HEK293 (cell line): ENCODE results near the gene ADM5.

Source experiments
- EGR2 ChIP-seq: fragments of 450-650 bp; formaldehyde crosslinking; IDR thresholded peaks from 2 replicates; pipeline ENCODE4 v1.5.1; 2016; ENCODE audit warnings: low read depth, missing biosample characterization, missing genetic modification characterization
- FEZF1 ChIP-seq: fragments of 450-650 bp; formaldehyde crosslinking; IDR thresholded peaks from 2 replicates; pipeline ENCODE4 v1.5.1; 2016; ENCODE audit warnings: missing biosample characterization, missing genetic modification characterization
- KLF8 ChIP-seq: fragments of 450-650 bp; formaldehyde crosslinking; IDR thresholded peaks from 2 replicates; pipeline ENCODE4 v1.5.1; 2016; ENCODE audit warnings: missing biosample characterization, missing genetic modification characterization
- ZBTB11 ChIP-seq: fragments of 450-650 bp; formaldehyde crosslinking; conservative IDR thresholded peaks from 2 replicates; pipeline ENCODE4 v1.5.1; 2016; ENCODE audit warnings: low read depth, missing biosample characterization, missing genetic modification characterization
- ZBTB8A ChIP-seq: fragments of 450-650 bp; formaldehyde crosslinking; IDR thresholded peaks from 2 replicates; pipeline ENCODE4 v1.5.1; 2016; ENCODE audit warnings: missing biosample characterization, missing genetic modification characterization
- ZNF169 ChIP-seq: fragments of 450-650 bp; formaldehyde crosslinking; IDR thresholded peaks from 2 replicates; pipeline ENCODE4 v1.5.1; 2016; ENCODE audit warnings: missing biosample characterization, missing genetic modification characterization
- ZNF174 ChIP-seq: fragments of 450-650 bp; formaldehyde crosslinking; IDR thresholded peaks from 2 replicates; pipeline ENCODE4 v1.5.0; 2017; ENCODE audit warnings: missing biosample characterization, mild to moderate bottlenecking, missing genetic modification characterization
- ZNF19 ChIP-seq: fragments of 450-650 bp; formaldehyde crosslinking; IDR thresholded peaks from 2 replicates; pipeline ENCODE4; 2016; ENCODE audit warnings: missing biosample characterization, missing genetic modification characterization, low read depth
- ZNF280D ChIP-seq: fragments of 450-650 bp; formaldehyde crosslinking; IDR thresholded peaks from 2 replicates; pipeline ENCODE4 v1.5.1; 2016; ENCODE audit warnings: missing biosample characterization, missing genetic modification characterization
- ZNF292 ChIP-seq: fragments of 450-650 bp; formaldehyde crosslinking; IDR thresholded peaks from 2 replicates; pipeline ENCODE4 v1.5.1; 2016; ENCODE audit warnings: low read depth, missing biosample characterization, missing genetic modification characterization, borderline replicate concordance
- ZNF311 ChIP-seq: fragments of 450-650 bp; formaldehyde crosslinking; IDR thresholded peaks from 2 replicates; pipeline ENCODE4 v1.5.1; 2017; ENCODE audit warnings: missing biosample characterization, missing genetic modification characterization, borderline replicate concordance
- ZNF324 ChIP-seq: fragments of 450-650 bp; formaldehyde crosslinking; IDR thresholded peaks from 2 replicates; pipeline ENCODE4 v1.5.1; 2016; ENCODE audit warnings: missing biosample characterization, missing genetic modification characterization
- ZNF335 ChIP-seq: fragments of 450-650 bp; formaldehyde crosslinking; conservative IDR thresholded peaks from 2 replicates; pipeline ENCODE4 v1.5.1; 2016; ENCODE audit warnings: missing biosample characterization, missing genetic modification characterization
- ZNF354C ChIP-seq: fragments of 450-650 bp; formaldehyde crosslinking; IDR thresholded peaks from 2 replicates; pipeline ENCODE4 v1.5.1; 2016; ENCODE audit warnings: missing biosample characterization, missing genetic modification characterization, low read depth, borderline replicate concordance
- ZNF398 ChIP-seq: fragments of 450-650 bp; formaldehyde crosslinking; IDR thresholded peaks from 2 replicates; pipeline ENCODE4 v1.5.1; 2017; ENCODE audit warnings: missing biosample characterization, missing genetic modification characterization
- ZNF449 ChIP-seq: fragments of 450-650 bp; formaldehyde crosslinking; IDR thresholded peaks from 2 replicates; pipeline ENCODE4 v1.5.1; 2017; ENCODE audit warnings: missing biosample characterization, mild to moderate bottlenecking, missing genetic modification characterization, moderate library complexity
- ZNF514 ChIP-seq: fragments of 450-650 bp; formaldehyde crosslinking; IDR thresholded peaks from 2 replicates; pipeline ENCODE4 v1.5.1; 2016; ENCODE audit warnings: missing biosample characterization, missing genetic modification characterization
- ZNF561 ChIP-seq: fragments of 450-650 bp; IDR thresholded peaks from 2 replicates; pipeline ENCODE4 v1.5.1; 2018; ENCODE audit warnings: missing biosample characterization, missing genetic modification characterization, borderline replicate concordance
- ZNF639 ChIP-seq: fragments of 450-650 bp; formaldehyde crosslinking; IDR thresholded peaks from 2 replicates; pipeline ENCODE4 v1.5.1; 2016; ENCODE audit warnings: missing biosample characterization, missing genetic modification characterization
- ZNF76 ChIP-seq: fragments of 450-650 bp; formaldehyde crosslinking; IDR thresholded peaks from 2 replicates; pipeline ENCODE4; 2016; ENCODE audit warnings: low read depth, missing biosample characterization, missing genetic modification characterization, borderline replicate concordance
- ZNF830 ChIP-seq: fragments of 450-650 bp; IDR thresholded peaks from 2 replicates; pipeline ENCODE4 v1.5.0; 2018; ENCODE audit warnings: missing biosample characterization, missing genetic modification characterization, low read depth, mild to moderate bottlenecking, moderate library complexity
- ZNF843 ChIP-seq: fragments of 450-650 bp; formaldehyde crosslinking; IDR thresholded peaks from 2 replicates; pipeline ENCODE4 v1.5.1; 2016; ENCODE audit warnings: missing biosample characterization, missing genetic modification characterization
- ZSCAN18 ChIP-seq: fragments of 450-650 bp; formaldehyde crosslinking; IDR thresholded peaks from 2 replicates; pipeline ENCODE4 v1.5.1; 2016; ENCODE audit warnings: missing biosample characterization, missing genetic modification characterization
- TF ChIP-seq, protein P1 (sequence below): fragments of 450-650 bp; formaldehyde crosslinking; IDR thresholded peaks from 2 replicates; pipeline ENCODE4 v1.5.1; 2016; ENCODE audit warnings: missing biosample characterization, missing genetic modification characterization

ADM5 gene

DNA sequence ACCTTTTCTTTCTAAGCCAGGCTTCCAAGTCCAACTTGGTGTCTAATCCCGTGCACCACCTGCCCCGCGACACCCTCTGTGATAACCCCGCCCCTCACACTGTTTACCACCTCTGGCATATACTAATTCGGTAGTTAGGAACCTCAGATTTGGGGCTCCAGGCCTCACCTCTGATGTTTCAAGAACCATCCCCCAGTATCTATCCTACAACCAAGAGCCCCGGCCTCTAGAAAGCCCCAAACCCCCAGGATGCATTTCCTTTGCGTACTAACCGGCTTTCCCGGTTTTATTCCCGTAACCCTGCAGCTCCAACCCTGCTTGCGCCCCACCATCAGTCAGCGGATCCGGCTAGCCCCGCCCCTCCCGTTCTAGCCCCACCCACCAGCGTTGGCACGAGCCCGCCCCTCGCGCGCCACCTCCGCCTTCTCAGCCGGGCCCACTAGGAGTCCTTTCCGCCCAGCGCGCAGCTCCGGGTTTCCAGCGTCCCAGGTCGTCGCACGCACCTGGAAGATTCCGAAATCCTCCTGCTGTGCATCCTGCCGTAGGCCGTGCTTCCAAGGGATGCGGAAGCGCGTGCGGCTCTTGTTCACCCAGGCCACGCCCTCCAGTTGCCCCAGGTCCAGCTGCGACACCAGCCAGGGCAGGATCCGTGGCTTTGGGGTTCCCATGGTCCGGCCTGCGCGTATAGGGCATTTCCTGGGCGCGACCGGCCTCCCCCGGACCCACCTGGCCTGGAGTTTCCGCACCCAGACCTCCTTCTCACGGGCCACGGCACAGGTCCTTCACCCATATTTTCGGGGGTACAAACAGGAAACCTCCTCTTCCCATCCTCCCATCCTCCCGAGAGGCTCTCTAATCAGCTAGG, 25.0 kb upstream of the ADM5 start (continued):
- TF ChIP-seq ZBTB8A (tag by site-specific recombination) (peak; percentile 12; the same call in 1 of the 2 replicates), ZNF639 (tag by site-specific recombination) (no peak), ZNF292 (tag by site-specific recombination) (no peak), ZNF169 (tag by site-specific recombination) (no peak), KLF8 (tag by site-specific recombination) (peak; percentile 87), ZNF174 (tag by site-specific recombination) (no peak), ZNF335 (tag by site-specific recombination) (peak; percentile 36; the same call in 1 of the 2 replicates), ZNF76 (tag by site-specific recombination) (peak; percentile 83; the same call in 1 of the 2 replicates), ZNF398 (tag by site-specific recombination) (no peak), ZNF830 (tag by site-specific recombination) (no peak), ZNF843 (tag by site-specific recombination) (no peak), EGR2 (tag by site-specific recombination) (peak; percentile 56), ZNF514 (no peak), FEZF1 (tag by site-specific recombination) (no peak), ZNF354C (tag by site-specific recombination) (no peak), ZNF324 (tag by site-specific recombination) (no peak), ZNF280D (tag by site-specific recombination) (no peak), ZSCAN18 (tag by site-specific recombination) (no peak), ZBTB11 (tag by site-specific recombination) (peak; percentile 85), ZNF449 (tag by site-specific recombination) (peak; percentile 27; the same call in 1 of the 2 replicates), ZNF561 (tag by site-specific recombination) (peak; percentile 51; the same call in 1 of the 2 replicates), ZNF311 (tag by site-specific recombination) (no peak), ZNF19 (tag by site-specific recombination) (no peak)
- TF ChIP-seq, protein P1, sequence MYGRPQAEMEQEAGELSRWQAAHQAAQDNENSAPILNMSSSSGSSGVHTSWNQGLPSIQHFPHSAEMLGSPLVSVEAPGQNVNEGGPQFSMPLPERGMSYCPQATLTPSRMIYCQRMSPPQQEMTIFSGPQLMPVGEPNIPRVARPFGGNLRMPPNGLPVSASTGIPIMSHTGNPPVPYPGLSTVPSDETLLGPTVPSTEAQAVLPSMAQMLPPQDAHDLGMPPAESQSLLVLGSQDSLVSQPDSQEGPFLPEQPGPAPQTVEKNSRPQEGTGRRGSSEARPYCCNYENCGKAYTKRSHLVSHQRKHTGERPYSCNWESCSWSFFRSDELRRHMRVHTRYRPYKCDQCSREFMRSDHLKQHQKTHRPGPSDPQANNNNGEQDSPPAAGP: no peak
